Measurements from ENCODE around the gene ZSCAN5A.

DNA sequence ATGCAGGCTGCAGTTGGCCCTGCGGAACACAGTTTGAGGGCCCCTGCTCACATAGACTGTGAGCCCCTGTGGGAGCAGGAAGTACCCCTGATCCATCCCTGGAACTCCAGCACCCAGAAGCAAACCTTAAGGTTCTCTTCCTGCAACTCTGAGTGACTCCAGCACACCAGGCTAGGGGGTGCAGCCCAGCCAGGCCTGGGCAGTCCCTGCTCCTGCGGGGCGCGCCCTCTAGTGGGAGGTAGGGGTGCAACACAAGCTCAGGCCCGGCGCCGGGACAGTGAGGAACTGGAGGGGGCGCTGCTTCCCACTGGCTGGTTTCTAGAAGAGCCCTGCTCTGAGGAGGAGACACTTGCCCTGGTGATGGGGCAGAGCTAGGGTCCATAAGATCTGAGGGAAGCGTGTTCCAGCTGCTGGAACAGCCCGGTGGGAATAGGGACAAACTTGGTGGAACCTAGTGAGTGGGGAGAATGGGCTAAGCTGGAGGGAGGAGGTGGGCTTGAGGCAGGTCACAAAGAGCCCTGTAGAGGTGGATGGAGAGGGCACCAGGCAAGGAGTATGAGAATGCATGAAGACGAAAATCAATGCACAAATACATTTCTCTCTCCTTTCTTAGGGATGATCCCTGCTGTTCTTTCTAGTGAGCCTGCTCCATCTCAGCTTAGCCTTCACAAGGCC is 5.0 kb downstream of the ZSCAN5A start:
- TF ChIP-seq CTCF (IDR thresholded peaks at IDR 0.05) (peak; percentile 100), POLR2AphosphoS5 (IDR thresholded peaks at IDR 0.05; ENCODE audit: low read depth, low read length) (no peak), REST (IDR thresholded peaks at IDR 0.05; ENCODE audit: insufficient read depth in 1 of 2, low read depth in 2 of 2, low read length in 1 of 2) (no peak), TCF7L2 (IDR thresholded peaks at IDR 0.05; ENCODE audit: low read depth, low read length) (no peak)
